Measurements from ENCODE around the gene ATXN2L. TPM values are rescaled to one million over a fixed set of nuclear protein-coding genes. Genes with fewer than 3 reads are reported as not detected.

ATXN2L gene
- total RNA-seq, 1 experiment from 2014 or later, result 309 TPM

GRCh38 chr16:28874406-28874805 lies 51.6 kb downstream of the ATXN2L start:
- Histone ChIP-seq H3K4ac (ENCODE audit: low read depth, low read length) (no peak overlapping the region), H3K4me2 (ENCODE audit: insufficient read depth, insufficient read length, low read length) (no peak overlapping the region), H3K79me2 (ENCODE audit: insufficient read depth, low read length) (no peaks in the 10 kb centered on the region), H2BK12ac (ENCODE audit: insufficient read length, low read depth, low read length) (no peak overlapping the region), H3K23ac (ENCODE audit: insufficient read length, low read depth, low read length) (no peak overlapping the region), H4K91ac (ENCODE audit: insufficient read length, low read depth, low read length) (no peak overlapping the region), H4K5ac (ENCODE audit: insufficient read length, low read depth, low read length) (no peak overlapping the region), H2AFZ (ENCODE audit: low read length) (no peak overlapping the region), H4K20me1 (ENCODE audit: control insufficient read depth, insufficient read depth, insufficient read length) (peaks cover 5% of the 10 kb centered on the region), H2BK15ac (ENCODE audit: low read depth, low read length) (no peak overlapping the region), H3K14ac (ENCODE audit: insufficient read depth, low read length) (no peak overlapping the region), H3K9me3 (ENCODE audit: control insufficient read depth, low read depth, low read length) (no peaks in the 10 kb centered on the region), H3K27me3 (ENCODE audit: insufficient read depth, low read length) (no peaks in the 10 kb centered on the region), H3K79me1 (ENCODE audit: insufficient read depth, low read depth, low read length, poor library complexity, severe bottlenecking) (no peaks in the 10 kb centered on the region), H3K56ac (ENCODE audit: insufficient read length, low read depth, low read length) (no peak overlapping the region), H3T11ph (ENCODE audit: low read length) (no peak overlapping the region), H4K8ac (replicated peaks; ENCODE audit: insufficient read length, low read depth, low read length) (no peak overlapping the region), H3K23me2 (ENCODE audit: insufficient read length, low read depth, low read length, poor library complexity, severe bottlenecking) (peaks cover 3% of the 10 kb centered on the region), H3K27ac (ENCODE audit: insufficient read length, low read depth, low read length) (no peak overlapping the region), H3K4me1 (ENCODE audit: insufficient read depth, low read length) (no peaks in the 10 kb centered on the region), H3K18ac (ENCODE audit: insufficient read length, low read depth, low read length) (no peak overlapping the region), H2BK120ac (ENCODE audit: low read depth, low read length, poor library complexity, severe bottlenecking) (no peak overlapping the region), H3K9ac (ENCODE audit: extremely low read depth, insufficient read length, low read length) (no peak overlapping the region), H2BK5ac (ENCODE audit: insufficient read length, low read length) (no peak overlapping the region), H2AK5ac (ENCODE audit: insufficient read length, low read length) (no peak overlapping the region), H2BK20ac (ENCODE audit: low read depth, low read length, poor library complexity, severe bottlenecking) (no peak overlapping the region)
- TF ChIP-seq CTCF (conservative IDR thresholded peaks at IDR 0.05), result no peak
- peaks cover 20 to 40% of the 10 kb centered on the region in 2 experiments for H3K4me1 Mint-ChIP-seq
- WGBS (ENCODE audit: extremely low coverage, insufficient read length, low lambda C conversion rate), result no CpG with 5 or more reads among the region's 6 CpGs
- no peak for DNase-seq
- H3K36me3 Mint-ChIP-seq (ENCODE audit: insufficient read depth in 1 of 3, low read depth in 3 of 3), result peaks cover 8 to 43% (median 35%) of the 10 kb centered on the region in 3 experiments; a peak in 6 of 7 replicates
- no peak overlapping the region; a peak in 1 of 7 replicates for H3K27ac Mint-ChIP-seq
- no peaks in the 10 kb centered on the region; a peak in 2 of 5 replicates for H3K9me3 Mint-ChIP-seq
- no peak overlapping the region for H3K4me3 Mint-ChIP-seq
- H3K27me3 Mint-ChIP-seq (ENCODE audit: low read depth), result peaks cover 2% of the 10 kb centered on the region; the same call in 1 of the 2 replicates

Data from H9 (cell line).